HG03066 (cell line): Measurements from ENCODE around the gene RAB4B.
"Not testable (repeated sequence)": the region's sequence is repeated elsewhere in the genome, so short reads cannot be mapped to it uniquely, and the experiment has no call there.

Experiments
- ATAC-seq: cut with Tn5 transposase; IDR thresholded peaks from one replicate; pipeline ENCODE4 v1.9.1; 2021; ENCODE audit warnings: low read depth; ENCODE audit not compliant: unreplicated experiment

RAB4B gene

GRCh38 chr19:40750058-40750873 is 27.8 kb upstream of the RAB4B start, which contains the start of gene ACTMAP:
Gene ACTMAP, minus strand, starts transcription at chr19:40750477. Its CDS starts 674 bp downstream, at chr19:40749803.
- ATAC-seq = peak; percentile 80

- peak; percentile 63 for ATAC-seq
These were observed 27.0 kb upstream of the RAB4B start, which contains the start of gene SNRPA for GRCh38 chr19:40750874-40751537. Gene SNRPA, plus strand, starts transcription at chr19:40751203. Its CDS starts 206 bp downstream, at chr19:40751409.

- ATAC-seq = no peak
These were observed 25.7 kb upstream of the RAB4B start for GRCh38 chr19:40752257-40752781.

- ATAC-seq = no peak
These were observed 23.3 kb upstream of the RAB4B start for GRCh38 chr19:40754611-40755247.

DNA sequence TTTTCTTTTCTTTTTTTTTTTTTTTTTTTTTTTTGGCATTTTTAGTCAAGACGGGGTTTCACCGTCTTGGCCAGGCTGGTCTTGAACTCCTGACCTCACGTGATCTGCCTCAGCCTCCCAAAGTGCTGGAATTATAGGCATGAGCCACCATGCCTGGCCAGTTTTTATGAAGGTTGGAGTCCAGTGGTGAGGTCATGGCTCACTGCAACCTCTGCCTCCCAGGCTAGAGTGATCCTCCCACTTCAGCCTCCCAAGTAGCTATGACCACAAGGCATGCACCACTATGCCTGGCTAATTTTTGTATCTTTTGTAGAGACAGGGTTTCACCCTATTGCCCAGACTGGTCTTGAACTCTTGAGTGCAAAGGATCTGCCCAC is 22.8 kb upstream of the RAB4B start:
- no peak for ATAC-seq

GRCh38 chr19:40755791-40756190 is 22.3 kb upstream of the RAB4B start:
- no peak for ATAC-seq

DNA sequence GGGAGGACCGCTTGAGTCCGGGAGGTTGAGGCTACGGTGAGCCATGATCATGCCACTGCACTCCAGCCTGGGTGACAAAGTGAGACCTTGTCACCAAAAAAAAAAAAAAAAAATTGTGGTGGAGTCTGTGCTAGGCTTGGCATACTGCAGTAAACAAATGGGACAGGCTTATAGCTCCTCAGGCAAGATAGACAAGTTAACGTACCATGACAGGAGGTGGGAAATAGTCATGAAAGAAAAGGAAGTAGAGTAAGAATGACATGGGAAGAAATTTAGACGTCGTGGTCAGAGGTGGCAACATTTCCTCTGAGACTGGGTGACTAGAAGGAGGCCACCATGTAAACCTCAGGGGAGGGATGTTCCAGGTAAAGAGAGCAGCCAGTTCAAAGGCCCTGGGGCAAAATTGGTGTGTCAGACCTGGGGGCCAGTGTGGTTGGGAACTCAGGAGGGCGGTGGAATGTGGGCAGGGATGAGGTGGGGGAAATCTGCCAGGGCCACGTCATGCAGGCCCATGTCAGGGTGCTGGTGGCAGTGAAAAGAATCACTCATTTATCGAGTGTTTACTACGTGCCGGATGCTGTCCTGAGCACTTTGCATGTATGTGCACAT is 21.4 kb upstream of the RAB4B start:
- no peak for ATAC-seq

DNA sequence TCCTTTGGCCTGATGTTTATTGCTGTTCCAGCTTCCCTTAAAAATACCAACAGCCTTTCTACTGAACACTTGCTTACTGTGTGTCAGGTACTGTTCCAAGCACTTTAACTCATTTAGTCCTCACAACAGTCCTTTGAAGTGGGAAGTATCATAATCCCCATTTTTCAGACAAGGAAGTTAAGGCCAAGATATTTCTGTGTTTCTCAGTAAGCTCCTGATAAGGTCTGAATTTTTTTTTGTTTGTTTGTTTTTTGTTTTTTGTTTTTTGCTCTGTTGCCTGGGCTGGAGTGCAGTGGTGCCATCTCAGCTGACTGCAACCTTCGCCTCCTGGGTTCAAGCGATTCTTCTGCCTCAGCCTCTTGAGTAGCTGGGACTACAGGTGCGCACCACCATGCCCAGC is 19.6 kb upstream of the RAB4B start:
- ATAC-seq = no peak

GRCh38 chr19:40759352-40759751 is 18.7 kb upstream of the RAB4B start:
- ATAC-seq = no peak

DNA sequence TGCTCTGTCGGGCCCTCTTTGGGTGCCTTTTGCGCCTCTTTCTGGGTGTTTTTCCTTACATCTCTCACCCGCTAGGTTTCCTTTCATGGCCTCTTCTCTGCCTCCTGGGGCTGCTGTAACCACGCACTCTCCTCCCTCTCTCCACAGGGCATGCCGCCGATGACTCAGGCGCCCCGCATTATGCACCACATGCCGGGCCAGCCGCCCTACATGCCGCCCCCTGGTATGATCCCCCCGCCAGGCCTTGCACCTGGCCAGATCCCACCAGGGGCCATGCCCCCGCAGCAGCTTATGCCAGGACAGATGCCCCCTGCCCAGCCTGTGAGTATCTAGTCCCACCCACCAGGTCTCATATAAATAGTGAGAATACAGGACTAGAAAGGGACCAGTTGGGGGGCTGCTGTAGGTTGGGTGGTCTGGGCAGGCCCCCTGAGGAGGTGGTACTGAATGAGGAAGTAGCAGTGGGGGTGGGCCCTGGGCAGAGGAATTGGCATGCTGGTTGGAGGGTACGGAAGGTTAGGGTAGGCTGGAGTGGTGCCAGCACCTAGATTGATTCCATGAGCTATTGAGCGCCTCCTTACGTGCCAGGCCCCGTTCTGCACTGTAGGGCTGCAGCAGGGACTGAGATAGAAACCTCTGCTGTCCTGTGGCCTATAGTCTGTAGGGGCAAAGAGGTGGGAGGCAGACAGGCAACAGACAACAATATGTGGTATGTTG is 15.1 kb upstream of the RAB4B start:
- ATAC-seq = no peak

DNA sequence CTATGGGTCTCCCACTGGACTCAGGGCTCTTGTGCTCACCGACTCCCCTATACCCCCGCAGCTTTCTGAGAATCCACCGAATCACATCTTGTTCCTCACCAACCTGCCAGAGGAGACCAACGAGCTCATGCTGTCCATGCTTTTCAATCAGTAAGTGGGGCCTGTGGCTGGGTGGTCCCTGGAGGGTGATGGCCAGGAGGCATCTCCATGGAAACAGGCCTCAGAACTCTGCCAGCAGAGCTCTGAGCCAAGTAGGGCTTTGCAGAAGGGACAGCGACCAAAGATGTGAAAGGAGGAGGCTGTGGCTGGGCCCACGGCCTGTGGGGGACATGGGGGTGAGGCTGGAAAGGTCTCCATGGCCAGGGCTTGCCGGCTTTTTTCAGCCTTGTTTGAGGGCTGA is 14.5 kb upstream of the RAB4B start:
- no peak for ATAC-seq

- no peak for ATAC-seq
These were observed 14.1 kb upstream of the RAB4B start for GRCh38 chr19:40763963-40764362.

DNA sequence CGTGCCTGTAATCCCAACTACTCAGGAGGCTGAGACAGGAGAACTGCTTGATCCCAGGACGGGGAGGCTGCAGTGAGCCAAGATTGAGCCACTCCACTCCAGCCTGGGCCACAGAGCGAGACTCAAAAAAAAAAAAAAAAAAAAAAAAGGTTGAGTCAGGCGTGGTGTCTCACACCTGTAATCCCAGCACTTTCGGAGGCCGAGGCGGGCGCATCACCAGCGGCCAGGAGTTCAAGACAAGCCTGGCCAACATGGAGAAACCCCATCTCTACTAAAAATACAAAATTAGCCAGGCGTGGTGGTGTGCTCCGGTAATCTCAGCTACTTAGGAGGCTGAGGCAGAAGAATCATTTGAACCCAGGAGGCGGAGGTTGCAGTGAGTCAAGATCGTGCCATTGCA is 11.7 kb upstream of the RAB4B start:
- ATAC-seq = not testable (repeated sequence)

DNA sequence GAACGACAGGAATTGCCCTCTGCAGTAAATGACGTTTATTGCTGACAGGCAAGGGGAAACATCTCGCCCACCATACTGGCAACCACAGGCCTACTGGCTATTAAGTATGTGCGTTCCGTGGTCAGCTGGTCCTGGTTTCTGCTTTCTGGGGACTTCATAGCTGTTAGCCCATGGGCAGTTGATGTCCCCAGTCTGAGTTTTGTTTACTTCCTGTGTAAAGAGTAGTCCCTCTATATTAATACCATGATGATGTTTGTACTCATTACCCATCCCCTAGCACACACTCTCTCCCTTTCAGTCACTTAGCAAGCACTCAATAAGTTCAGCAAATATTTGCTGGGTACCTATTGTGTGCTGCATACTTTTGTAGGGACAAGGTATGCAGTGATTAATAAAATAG is 9.2 kb upstream of the RAB4B start:
- ATAC-seq = no peak

DNA sequence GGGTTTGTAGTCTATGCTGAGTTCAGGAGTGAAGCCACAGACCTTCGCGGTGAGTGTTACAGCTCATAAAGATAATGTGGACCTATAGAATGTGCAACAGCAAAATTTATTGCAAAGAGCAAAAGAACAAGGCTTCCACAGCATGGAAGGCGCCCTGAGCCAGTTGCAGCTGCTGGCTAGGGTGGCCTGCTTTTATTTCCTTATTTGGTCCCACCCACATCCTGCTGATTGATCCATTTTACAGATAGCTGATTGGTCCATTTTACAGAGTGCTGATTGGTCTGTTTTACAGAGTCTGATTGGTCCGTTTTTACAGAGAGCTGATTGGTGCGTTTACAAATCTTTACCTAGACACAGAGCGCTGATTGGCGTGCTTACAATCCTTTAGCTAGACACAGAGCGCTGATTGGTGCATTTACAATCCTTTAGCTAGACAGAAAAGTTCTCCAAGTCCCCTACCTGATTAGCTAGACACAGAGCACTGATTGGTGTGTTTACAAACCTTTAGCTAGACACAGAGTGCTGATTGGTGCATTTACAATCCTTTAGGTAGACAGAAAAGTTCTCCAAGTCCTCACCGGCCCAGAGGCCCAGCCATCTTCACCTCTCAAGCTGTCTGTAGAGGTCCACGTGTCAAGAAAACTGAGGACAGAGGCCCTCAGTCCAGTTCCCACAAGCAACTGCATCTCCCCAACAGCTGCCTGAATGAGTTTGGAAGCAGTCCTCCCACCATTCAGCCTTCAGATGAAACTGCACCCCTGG is 6.8 kb upstream of the RAB4B start:
- ATAC-seq = not testable (repeated sequence)

DNA sequence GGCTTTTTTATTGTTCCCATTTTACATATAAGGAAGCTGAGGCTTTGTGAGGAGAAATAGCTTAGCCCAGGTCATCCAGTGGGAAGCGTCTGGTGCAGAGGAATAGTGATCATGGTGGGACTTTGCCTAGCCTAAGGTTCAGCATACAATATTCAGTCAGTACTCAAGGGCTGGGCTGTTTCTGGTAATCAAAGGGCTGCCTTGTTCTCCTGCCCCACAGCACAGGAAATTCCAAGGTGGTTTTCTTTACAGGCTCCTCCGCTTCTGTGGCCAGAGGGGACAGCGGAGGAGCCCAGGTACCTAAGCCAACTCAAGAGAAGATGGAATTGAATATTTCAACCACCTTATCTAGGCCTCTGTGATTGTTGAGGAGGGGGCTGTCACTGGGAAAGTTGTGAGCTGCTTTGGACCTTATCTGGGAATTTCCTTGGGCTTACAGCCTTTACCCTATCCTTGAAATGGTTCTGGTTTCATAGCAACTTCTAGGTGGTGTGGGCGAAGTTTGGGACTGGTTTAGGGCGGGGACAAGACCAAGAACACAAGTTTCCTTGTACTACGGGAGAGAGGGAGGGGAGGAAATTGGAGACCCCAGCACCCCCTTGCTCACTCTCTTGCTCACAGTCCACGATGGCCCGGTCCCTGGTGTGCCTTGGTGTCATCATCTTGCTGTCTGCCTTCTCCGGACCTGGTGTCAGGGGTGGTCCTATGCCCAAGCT is 3.0 kb upstream of the RAB4B start, which contains the start of gene MIA:
MIA (plus strand) TSS at position 606 of the 716 bp plus-strand sequence; CDS start at position 628, 22 bp downstream.
- ATAC-seq = no peak

DNA sequence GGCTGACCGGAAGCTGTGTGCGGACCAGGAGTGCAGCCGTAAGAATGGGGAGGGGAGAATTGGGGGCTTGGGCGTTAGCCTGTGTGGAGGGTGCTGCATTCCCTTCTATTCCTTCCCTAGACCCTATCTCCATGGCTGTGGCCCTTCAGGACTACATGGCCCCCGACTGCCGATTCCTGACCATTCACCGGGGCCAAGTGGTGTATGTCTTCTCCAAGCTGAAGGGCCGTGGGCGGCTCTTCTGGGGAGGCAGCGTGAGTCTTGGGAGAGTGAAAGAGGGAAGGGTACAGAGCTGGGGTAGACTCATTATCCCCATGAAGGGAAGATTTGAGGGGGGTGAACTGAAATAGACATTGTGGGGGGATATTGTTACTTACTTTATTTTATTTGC is 2.4 kb upstream of the RAB4B start:
- ATAC-seq = no peak

GRCh38 chr19:40776364-40776763 is 1.7 kb upstream of the RAB4B start:
- ATAC-seq = no peak
